ENCODE results near the gene ABCA9.
"Not testable (repeated sequence)": the region's sequence is repeated elsewhere in the genome, so short reads cannot be mapped to it uniquely, and the experiment has no call there.

ABCA9 gene

DNA sequence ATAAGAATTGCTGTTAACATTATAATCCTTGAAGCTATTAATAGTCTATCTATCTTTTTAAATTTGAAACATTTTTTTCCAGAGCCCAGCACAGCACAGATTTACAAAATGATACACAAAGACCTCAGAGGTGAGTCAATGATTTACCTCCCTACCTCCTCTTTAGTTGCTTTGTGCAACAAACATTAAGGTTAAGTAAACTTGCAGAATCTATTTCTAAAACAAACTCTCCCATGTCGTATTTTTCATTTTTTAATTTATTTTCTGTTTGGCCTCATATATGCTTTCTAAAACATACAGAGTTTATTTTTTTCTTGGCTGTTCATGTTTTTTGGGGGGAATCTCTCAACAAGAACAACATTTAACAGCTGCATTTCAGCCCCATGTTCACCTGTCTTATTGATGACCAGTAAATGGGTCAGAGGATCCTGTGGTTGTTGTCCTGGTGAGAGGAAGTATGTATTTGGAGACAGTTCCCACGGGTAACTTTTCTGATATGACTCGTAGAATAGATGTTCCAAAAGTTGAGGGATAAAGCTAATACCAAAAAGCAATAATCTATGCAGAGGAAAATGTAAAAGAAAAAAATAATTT, 42.6 kb downstream of the ABCA9 start:
- no peak for DNase-seq

GRCh38 chr17:69015631-69016030, 45.1 kb downstream of the ABCA9 start:
- no peak for DNase-seq

DNA sequence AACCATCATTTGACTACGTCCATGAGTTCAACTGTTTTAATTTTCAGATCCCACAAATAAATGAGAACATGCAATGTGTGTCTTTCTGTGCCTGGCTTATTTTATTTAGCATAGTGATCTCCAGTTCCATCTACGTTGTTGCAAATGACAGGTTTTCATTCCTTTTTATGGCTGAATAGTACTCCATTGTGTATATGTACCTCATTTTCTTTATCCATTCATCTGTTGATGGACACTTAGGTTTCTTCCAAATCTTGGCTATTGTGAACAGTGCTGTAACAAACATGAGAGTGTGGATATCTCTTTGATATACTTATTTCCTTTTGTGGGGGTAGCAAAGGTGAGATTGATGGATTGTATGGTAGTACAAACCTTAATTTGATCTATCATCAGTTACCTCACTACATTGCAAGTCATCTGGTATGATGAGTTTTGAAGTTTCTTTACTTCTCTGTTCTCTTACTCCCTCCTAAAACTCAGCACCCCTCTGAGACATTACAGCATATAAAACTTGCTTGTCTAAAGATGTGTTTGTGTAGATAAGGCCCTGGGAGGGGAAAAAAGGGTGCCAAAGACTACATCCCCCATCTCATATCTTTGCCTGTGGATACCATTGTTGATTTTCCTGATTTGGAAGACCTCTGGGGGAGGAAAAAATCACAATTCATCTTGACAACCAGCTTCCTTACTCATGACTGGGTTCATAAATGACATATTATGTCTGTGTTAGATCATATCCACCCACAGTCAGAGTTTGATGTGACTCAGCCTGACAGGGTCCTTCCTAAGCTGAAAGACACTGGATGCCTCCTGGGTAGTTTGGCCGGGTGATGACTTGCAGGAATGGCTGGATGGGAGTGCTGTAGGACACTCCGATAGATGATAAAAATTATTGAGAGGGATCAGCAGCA, 47.6 kb downstream of the ABCA9 start:
- no peak for DNase-seq

DNA sequence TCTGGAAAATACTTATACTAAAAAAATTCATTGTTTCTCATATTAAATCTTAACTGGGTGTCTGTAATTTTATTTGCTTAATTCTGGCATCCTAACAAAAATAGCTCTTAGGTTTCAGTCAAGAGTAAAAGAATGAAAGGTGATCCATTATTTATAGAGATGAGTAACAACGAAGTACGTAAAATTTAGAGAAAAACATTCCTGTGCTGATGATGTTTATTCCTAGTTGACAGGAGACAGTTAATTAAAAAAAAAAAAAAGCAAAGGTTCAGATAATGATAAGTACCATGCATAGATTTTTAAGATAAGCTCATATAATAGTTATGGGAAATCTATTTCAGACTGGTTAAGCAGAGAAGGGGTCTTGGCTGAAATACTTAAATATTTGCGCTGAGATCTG, 50.8 kb downstream of the ABCA9 start:
- DNase-seq, result no peak

DNA sequence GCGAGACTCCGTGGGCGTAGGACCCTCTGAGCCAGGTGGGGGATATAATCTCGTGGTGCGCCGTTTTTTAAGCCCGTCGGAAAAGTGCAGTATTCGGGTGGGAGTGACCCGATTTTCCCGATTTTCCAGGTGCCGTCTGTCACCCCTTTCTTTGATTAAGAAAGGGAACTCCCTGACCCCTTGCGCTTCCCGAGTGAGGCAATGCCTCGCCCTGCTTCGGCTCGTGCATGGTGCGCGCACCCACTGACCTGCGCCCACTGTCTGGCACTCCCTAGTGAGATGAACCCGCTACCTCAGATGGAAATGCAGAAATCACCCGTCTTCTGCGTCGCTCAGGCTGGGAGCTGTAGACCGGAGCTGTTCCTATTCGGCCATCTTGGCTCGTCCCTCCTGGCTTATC, 56.0 kb downstream of the ABCA9 start:
- DNase-seq, result not testable (repeated sequence)

DNA sequence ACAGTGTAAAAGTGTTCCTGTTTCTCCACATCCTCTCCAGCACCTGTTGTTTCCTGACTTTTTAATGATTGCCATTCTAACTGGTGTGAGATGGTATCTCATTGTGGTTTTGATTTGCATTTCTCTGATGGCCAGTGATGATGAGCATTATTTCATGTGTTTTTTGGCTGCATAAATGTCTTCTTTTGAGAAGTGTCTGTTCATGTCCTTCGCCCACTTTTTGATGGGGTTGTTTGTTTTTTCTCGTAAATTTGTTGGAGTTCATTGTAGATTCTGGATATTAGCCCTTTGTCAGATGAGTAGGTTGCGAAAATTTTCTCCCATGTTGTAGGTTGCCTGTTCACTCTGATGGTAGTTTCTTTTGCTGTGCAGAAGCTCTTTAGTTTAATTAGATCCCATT, 61.0 kb downstream of the ABCA9 start:
- DNase-seq, result not testable (repeated sequence)

DNA sequence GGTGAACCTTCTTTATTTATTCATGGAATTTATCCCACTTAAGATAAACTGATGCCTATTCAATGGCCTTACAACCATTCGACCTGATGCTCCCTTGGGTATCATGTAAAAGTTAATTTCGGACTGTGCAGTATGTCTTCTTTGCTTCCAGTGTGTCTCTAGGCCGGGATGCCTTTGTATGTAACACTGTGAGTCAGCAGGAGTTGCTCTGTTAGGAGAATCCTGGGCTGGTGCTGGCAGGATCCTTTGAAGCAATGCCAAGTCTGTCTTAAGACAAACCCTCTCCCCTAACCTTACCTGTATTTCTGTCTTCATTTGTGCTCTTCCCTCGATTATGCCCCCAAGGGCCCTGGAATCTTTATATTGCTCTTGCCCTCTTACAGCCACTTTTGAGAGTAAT, 67.6 kb downstream of the ABCA9 start:
- DNase-seq, result no peak

- no peak for DNase-seq
These were observed 72.8 kb downstream of the ABCA9 start for GRCh38 chr17:68987966-68988365.

DNA sequence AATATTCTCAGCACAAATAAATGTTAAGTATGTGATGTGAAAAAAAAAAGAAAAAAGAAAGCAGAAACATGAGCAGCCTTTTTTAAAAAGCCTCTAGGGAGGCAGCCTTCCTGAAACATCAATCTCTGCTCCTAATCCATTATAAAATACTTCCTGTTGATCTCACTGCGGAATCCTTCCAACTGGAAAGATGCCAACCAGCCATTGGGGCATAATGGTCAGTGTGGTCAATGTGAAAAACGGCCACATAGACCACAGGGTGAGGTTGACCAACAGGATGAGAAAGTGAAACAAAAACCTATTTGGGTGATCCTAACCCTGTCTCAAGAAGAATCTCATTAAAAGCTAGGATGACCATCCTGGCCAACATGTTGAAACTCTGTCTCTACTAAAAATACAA, 79.4 kb downstream of the ABCA9 start:
- DNase-seq, result no peak

DNA sequence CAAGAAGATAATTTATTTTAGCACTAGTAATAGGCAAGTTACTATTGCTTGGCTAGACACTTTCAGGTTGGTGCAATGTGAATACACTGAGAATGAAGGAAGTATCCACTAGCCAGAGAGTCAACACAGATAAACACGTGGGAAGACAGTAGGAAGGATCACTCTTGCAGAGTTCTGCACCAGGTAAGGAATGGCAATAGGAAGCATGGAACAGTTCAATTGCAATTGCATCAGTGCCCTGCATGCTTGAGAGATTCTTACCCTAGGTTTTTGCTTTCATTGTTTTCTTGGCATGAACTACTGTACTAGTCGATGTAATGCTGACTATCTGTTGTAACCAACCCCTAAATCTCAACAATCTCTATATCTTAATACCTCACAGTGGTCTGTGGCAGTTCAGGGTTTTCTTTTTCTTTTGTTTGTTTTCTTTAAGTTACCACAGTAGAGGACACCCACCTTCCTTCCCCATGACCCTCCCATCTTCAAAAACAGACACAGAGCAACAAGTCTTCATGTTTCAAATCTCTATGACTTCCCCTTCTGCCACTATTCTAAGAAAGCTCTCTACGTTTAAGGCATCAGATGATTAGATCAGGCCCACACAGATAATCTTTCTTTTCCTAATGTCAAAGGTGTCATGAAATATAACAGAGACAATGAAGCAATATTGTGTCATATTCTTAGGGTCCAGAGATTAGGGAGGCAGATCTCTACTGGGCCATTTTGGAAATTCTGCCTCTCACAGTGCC, 87.5 kb downstream of the ABCA9 start:
- no peak for DNase-seq

GRCh38 chr17:68972119-68972704, 88.5 kb downstream of the ABCA9 start:
- DNase-seq, result no peak

- DNase-seq, result no peak
These were observed 91.6 kb downstream of the ABCA9 start for GRCh38 chr17:68969101-68969500.

DNA sequence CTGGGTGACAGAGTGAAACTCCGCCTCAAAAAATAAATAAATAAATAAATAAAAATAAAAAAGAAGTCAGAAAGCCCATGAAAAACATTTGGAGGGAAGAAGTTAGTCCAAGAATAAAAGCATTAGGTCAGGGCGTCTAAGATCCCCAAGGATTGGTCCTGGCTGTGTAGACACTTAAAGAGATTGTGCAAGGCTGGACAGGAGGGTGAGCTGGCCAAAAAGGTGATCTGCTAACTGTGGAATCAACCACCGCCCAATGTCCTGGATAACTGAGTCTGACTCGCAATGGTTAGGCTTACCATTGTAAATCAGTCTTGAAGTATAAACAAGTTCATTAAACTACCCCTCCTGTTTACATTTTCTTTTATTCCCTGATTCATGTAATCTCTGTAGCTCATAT, 96.8 kb downstream of the ABCA9 start:
- no peak for DNase-seq

GRCh38 chr17:68961214-68961882, 99.4 kb downstream of the ABCA9 start:
- DNase-seq, result no peak

GRCh38 chr17:68959117-68959516, 101.6 kb downstream of the ABCA9 start:
- not testable (repeated sequence) for DNase-seq

DNA sequence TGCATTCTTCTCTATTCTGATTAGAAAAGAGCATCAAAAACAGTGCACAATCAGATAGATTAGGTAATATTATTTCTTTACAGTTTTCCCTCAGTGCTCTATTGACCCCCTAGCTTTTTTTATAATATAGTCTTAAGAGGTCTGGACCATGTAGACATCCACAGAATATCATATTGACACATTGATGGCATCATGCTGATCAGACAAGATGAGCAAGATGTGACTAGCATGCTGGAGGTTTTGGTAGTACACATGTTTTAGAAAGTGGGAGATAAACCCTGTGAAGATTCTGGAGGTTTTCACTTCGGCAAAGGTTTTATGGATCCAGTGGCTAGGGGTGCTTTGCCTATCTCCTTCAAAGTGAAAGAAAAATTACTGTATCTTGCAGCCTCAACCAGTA, 102.8 kb downstream of the ABCA9 start:
- no peak for DNase-seq

GRCh38 chr17:68955181-68955841, 105.4 kb downstream of the ABCA9 start, which contains the start of gene ABCA8:
ABCA8 (minus strand) TSS chr17:68955392; CDS start chr17:68942034, 13,358 bp downstream.
- DNase-seq, result no peak

GRCh38 chr17:68954146-68954896, 106.4 kb downstream of the ABCA9 start:
- no peak for DNase-seq

GRCh38 chr17:68953340-68953997, 107.3 kb downstream of the ABCA9 start:
- no peak for DNase-seq

DNA sequence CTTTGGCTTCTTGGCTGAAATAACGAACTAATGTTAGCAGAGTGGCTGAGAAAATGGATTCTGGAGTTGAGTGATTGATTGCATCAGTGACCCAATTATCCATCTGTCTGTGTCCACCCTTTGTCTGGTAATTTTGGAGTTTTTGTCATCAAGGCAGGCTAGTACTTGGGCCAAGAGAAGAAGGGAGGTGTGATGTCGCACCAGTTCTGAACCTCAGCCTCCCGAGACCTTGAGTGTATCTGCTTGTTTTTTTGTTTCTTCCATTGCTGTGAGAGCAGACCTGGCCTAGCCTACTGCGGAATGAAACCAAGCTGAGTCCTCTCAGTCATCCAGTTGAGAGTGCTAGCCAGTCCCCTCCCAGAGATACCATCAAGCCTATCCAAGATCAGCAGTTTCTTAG, 110.0 kb downstream of the ABCA9 start:
- no peak for DNase-seq

GRCh38 chr17:68947868-68948267, 112.9 kb downstream of the ABCA9 start:
- DNase-seq, result not testable (repeated sequence)
